GM19023 (cell line): ENCODE measurements around the gene KIAA0319L.

Experiments used
- ATAC-seq: cut with Tn5 transposase; IDR thresholded peaks from one replicate; pipeline ENCODE4 v1.9.1; 2021; ENCODE audit warnings: mild to moderate bottlenecking, moderate library complexity; ENCODE audit not compliant: unreplicated experiment

Gene KIAA0319L

DNA sequence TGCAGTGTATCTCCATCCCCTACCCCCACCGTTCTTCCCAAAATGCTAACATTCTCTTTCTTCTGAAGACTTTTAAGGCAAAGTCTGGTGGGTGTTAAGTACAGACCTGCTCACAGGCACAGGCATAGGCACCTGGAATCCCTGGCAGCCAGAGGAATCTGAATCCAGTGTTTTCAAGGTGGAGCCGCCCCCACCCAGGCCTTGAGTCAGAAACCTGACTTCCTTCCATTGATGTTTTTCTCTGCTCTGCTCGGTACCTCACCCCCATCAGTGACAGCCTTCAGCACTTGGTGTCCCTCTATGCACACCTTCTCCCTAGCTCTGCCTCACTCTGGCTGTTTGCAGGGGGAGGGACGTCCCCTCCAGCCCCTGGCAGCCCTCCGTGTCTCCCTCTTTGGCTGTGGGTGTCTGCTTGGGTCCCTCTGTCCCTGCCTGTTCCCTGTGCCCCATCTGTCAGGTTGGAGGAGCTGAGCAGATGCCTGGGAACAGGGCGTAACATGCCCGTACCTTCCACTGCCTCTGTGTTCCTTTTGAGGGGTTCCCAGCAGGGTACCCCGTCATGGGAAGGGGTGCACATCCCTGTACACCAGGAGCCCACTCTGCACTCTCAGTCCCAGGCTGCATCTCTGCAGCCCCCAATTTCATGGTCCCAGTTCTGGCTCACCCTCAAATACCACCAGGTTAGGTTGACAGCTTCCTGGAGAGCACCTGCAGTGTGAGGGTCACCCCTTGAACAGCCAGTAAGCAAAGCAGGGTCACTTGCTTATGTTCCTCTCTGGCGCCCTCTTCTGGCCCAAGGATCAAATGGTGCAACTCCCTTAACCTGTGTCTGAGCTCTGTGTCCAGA, 7.1 kb upstream of the KIAA0319L start:
- ATAC-seq, result no peak

DNA sequence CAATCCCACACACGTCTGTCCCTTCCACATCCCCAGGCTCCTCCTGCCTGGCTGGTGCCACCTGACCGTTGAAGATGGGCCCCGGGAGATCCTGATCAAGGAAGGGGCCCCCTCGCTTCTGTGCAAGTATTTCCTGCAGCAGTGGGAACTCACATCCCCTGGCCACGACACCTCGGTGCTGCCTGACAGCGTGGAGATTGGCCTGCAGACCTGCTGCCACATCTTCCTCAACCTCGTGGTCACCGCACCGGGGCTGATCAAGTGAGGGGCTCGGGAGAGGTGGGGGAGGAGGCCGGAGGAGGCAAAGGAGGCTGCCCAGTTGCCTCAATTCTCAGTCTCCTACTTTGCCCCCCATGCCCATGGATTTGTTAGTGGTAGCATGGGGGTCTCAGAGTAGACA, 6.0 kb upstream of the KIAA0319L start:
- ATAC-seq, result no peak

DNA sequence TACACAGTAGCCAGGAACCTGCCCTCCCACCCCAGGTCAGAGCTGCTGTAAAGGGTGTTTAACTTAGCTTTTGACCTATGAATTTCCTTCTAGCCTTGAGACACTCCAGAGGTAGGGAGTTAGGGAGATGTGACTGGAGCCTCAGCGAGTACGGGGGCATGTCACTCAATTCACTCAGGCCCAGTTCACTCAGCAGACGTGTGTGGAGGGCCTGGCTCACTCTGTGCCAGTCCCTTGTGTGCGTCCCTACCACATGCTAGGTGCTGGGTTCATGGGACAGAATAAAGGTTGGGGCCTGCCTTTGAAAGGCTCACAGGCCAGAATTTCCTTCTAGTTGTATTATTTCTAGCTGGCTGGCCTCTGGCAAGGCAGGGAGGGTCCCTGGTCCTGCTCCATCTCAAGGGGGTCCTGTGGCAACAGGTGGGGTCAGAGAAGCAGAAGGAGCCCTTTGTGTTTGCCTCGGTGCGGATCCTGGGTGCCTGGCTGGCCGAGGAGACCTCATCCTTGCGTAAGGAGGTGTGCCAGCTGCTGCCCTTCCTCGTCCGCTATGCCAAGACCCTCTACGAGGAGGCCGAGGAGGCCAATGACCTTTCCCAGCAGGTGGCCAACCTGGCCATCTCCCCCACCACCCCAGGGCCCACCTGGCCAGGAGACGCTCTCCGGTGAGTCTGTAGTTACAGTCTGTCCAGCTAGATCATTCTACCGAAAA, 4.9 kb upstream of the KIAA0319L start:
- no peak for ATAC-seq

DNA sequence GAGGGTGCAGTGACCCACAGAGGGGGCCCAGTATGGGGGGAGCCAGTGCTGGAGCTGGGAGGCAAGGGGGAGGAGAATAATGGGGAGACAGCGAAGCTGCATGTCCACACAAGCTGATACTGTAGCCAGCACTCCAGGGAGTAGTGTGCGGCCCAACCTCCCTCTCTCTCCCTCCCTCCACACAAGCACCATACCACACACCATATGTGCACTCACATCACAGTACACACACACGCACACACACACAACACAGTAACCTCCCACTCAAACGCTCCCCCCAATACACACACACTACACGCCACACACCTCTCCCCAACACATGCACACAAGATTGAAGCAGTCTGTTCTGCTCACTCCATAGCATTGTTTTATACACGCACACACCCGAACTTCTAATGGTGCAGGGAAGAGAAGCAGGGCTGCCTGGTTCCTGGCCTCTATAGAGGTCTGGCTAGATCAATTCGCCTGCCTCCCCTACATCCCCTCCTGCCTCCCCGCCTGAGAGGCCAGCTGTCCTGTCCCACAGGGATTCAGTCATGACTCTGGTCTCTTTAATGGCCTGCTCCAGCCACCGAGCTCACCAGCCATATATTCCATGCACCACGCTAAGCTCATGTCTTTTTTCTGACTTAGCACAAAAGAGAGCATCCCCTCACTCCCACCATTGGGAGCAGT, 4.2 kb upstream of the KIAA0319L start:
- no peak for ATAC-seq

DNA sequence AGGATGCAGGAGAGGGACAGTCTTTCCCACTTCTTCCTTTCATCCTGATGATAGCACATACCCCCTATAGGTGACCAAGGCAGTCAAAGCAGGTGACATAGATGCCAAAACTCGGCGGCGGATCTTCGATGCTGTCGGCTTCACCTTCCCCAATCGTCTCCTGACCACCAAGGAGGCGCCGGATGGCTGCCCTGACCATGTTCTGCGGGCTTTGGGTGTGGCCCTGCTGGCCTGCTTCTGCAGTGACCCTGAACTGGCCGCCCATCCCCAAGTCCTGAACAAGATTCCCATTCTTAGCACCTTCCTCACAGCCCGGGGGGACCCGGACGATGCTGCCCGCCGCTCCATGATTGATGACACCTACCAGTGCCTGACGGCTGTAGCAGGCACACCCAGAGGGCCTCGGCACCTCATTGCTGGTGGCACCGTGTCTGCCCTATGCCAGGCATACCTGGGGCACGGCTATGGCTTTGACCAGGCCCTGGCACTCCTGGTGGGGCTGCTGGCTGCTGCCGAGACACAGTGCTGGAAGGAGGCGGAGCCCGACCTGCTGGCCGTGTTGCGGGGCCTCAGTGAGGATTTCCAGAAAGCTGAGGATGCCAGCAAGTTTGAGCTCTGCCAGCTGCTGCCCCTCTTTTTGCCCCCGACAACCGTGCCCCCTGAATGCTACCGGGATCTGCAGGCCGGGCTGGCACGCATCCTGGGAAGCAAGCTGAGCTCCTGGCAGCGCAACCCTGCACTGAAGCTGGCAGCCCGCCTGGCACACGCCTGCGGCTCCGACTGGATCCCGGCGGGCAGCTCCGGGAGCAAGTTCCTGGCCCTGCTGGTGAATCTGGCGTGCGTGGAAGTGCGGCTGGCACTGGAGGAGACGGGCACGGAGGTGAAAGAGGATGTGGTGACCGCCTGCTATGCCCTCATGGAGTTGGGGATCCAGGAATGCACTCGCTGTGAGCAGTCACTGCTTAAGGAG, 3.3 kb upstream of the KIAA0319L start:
- no peak for ATAC-seq

DNA sequence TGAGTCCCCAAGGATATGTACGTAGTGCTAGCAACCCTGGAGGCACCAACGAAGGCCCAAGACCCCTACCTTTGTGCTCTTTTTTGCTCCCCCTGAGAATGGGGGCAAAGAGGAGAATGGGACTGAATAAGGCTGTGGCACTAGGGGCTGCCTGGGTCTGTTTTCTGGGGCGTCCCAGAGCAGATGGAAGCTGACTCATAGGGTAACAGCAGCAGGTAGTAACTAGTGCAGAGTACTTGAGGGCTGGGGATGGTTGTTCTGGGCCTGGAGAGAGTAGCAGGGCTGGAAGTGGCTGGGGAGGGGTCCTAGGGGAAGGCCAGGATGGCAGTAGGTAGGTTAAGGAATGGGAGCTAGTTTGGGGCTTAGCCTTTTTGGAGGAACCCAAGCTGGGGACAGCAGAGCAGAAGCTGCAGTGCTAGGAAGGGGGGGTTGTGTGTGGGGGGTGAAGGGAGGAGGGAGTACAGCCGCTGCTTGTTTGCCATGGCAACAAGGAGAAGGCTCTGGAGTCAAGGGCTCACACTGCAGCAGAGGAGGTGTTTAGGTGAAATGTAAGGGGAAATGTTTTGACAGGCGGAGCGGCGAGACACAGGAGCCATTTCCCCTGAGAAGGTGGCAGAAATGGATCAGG, 2.2 kb upstream of the KIAA0319L start:
- ATAC-seq, result no peak

DNA sequence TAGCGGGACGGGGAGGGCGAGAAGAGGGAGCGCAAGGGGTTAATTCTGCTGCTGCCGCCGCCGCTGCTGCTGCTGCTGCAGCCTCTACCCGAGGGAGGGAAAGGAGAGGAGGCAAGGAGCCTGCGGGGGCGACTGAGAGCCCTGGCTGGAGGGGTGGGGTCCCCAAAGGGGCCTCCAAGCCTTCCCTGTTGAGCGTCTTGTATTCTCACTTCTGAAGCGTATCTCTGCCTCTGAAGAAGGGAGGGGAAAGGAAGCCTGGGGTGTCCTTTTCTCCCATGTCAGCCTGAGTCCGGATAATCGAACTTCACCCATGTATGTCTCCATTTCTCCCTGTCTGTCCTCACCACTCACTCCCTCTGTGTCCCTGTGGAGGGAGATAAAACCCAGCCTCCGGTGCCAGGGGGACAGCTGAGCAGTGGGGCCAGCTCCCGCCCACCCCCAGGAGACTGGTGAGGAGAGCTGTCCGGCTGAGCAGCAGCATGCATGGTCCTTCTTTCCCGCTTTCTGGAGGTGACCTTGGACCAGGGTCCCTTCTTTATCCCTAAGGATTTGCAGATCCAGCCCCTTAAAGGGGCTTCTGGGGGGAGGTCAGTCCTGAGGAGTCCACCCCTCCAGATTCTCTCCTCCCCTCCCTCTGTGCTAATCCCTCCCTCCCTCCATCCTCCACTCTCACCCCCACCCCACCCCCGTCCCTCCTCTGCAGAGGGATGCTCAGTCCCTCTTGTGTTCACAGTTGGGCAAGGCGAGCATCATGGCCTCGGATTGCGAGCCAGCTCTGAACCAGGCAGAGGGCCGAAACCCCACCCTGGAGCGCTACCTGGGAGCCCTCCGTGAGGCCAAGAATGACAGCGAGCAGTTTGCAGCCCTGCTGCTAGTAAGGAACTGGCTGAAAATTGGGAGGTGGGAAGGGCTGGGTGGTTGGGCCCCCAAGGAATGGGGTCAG, 1.4 kb upstream of the KIAA0319L start:
- no peak for ATAC-seq

DNA sequence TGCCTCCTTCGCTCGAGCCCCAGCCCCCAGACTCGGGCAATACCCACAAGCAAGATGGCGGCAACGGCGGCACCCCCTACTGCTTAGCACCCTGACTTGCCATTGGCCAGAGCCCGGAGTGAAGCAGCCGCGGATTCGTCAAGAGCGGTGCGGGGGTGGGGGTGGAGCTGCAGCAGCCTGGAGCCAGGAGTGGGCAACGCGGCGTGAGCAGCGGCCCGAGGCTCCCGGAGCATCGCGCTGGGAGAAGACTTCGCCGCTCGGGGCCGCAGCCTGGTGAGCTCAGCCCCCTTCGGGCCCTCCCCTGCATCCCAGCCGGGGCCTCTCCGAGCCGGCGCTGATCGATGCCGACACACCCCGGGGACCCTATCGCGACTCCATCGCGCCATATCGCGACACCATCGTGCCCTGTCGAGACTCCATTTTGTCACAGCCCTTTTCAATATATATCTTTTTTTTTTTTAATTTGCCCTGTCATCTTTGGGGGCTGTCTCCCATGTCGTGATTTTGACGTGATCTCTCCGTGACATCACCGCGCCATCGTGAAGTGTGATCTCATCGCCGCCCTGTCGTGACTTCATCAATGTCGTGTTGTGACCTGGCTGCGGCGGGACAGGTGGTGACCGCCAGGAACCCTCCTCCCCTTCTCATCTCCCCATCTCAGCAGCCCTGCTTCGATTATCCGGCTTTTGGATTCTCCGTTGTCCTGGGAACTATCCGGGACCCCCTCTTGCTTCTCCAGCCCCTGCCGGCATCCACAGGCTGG, 589 bp upstream of the KIAA0319L start, which contains the start of gene NCDN:
NCDN (plus strand) TSS at position 189 of the 763 bp plus-strand sequence; CDS start at position 581, 392 bp downstream.
- peak; percentile 86 for ATAC-seq

DNA sequence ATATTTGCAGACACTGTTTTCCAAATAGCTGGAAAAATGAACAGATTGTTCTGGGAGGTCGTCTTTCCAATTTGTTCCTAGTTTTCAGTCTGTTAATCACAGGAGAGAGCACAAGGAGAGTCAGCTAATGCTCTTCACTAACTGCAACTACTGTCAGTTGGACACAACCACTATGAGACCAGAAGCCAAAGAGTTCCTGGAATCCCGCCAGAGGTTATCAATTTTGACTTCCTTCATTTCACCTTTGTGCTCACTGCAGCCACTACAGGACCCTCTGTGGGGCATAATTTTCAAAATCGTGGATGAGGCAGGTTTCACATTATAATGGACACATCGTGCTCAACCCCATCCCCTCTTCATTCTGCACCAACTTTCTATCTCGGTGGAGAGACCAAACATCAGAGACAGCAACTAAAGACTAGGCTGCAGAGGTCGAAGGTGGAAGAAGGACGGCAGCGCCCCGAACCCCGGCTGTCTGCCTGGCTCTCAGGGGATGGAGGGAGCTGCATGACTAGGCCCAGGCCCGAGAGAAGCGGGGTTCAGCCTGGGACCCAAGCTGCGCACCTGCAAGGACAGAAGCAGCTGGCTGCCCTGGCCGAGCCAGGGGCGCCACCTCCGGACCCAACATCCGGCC, 602 bp downstream of the KIAA0319L start:
- ATAC-seq, result no peak

DNA sequence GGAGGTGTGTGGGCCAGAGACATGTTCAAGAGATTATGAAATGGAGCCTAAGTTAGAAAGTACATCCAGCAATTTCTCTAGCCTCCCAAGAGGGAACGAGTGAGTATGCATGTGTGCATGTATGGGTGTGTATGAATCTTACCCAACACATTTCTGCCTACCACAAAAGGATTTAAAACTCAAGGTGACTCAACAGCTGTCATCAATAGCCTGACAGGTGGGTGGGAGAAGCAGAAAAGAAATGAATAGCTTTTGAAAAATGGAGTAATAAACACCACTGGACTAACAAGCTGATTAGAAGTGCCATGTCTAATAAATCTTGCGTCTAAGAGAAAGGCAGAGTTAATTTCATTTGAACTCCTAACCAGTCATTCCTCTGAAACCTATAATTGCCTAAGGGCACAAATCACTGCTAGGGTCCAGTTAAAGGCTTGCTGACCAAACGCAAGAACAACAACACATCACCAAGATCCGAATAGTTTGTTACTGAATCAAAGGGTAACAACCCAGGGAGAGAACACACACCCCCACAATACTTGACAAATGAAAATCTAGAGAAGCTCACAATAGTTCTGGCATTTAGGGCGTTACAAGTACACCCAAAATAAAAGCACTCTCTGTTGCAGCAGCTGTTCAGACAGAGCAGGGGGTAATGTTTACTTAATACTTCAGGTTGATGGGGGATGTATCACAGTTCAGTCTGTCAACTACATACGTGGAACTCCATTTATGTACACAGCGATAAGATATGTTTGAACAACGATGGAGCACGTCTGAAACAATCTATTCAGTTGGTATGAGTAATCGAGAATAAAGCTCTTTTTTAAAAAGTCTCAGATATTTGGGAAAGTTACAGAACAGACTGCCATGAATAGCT, 1.4 kb downstream of the KIAA0319L start:
- ATAC-seq, result no peak

DNA sequence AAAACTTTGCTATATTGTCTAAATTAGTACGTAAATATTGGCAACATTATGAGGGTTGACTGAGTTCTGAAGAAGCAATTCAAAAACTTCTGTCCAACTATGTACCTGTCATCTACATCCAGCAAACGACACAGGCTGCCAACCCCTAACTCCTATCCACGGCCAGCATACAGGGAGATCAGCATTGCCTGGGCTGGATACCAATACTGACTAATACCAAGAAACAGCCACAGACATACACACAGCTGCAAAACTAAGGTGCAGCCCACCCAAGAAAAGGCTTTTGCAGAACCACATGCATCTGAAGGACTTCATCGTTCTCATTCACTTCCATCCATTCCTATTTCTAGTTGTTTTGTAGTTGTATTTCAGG, 2.0 kb downstream of the KIAA0319L start:
- ATAC-seq, result no peak

DNA sequence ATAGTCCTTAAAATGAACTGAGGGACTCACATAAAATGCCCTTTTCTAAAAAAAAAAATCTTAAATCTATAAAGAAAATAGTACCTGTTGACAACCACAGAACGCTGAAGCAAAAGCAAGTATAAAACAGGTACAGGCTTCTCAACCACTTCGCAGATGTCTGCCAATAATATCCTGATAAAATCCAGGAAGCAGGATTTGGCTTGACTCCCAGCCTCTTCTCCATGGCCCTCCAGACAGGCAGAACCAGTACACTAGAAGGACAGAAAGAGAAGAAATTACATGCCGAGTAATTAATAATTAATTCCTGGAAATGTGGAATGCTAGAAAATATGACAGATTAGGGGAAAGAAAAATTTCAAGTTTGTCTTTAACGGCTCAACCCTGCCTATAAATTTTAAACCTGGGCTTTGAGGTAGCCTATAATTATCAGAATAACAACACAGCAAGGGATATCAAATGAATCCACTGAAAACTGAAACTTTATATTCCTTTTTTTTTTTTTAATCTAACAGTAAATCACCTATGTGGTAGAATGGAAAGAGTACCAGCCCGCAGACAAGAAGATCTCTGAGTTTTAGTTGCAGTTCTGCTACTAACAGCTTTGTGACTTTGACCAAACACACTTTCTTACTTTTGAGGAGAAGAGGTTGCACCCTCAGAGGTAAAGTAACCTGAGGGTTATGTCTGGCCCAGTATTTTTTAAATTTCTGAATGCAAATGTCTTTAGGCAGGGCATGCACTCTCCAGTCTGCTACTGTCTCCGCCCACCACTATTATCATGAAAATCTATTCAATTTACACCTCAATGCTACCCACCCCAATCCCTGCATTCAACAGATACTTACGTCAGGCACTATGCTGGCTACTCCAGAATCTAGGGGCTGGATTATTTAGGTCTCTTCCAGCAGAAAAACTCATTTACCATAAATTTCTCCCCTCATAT, 2.7 kb downstream of the KIAA0319L start:
- ATAC-seq, result no peak

DNA sequence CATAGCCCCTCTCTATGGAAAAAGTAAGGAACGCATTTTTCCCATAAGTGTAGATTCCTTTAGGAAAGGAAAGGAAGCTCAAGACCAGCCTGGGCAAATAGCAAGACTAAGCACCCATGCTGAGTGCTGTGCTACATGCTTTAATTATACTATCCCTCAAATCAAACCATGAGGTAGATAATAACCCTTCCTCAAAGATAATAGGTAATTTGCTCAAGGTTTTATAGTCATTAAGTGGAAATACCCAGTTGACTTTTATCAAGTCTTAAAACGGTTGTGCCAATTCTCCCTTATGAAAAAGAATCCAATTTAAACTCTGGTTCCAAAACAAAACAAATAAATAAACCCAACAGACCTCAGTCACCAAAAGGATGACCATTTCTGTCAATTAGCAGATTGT, 3.4 kb downstream of the KIAA0319L start:
- ATAC-seq, result no peak

DNA sequence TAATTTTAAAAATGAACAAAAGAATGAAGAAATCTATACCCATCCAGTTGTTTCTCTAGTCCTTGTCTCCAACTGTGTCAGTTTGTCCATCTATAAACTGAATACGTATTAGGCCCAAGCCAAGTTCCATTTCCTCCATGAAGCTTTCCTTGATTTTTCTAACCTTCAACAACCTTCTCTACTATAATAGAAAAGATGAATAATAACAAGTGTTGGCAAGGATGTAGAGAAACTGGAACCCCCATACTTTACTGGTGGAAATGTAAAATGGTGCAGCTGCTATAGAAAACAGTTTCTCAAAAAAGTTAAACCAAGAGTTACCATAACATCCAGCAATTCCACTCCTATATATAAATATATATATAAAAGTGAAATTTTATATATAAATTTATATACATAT, 10.6 kb downstream of the KIAA0319L start:
- ATAC-seq, result no peak

DNA sequence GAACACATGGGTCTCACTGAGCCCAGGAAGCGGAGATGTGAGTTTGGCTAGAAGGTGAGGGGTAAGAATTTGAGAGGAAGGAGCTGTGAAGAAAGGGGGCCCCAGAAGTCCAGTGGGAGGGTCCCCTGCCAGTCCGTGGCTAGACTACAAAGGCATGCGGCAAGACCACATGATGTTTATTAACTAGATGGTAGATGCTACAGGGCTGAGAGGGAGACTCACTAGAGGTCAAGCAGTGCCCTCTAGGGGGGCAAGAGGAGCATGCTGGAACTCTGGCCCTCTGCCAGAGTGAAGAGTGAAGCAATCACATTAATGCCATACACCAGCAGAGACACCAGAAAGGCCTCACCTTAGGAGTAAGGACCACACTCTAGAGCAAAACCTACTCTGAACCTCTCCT, 12.2 kb downstream of the KIAA0319L start:
- no peak for ATAC-seq

DNA sequence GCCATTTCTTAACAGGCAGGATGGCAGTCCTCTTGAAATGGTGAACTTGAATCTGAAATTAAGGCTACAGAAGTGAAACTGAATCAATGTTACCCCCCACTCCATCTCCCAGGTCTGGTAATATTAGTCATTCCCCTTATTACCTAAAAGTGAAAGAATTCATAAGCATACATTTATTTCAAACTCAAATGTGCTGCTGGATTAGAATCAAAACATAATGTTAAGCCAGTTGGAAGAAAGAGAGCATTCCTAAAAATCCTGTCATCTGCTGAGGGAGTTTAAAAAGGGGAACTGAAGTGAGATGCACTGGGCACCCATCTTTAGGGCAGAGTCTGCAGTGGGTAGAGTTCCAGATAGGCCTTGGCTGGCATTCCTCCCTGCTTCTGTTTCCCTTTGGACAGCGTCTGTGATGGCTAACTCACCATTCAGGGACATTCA, 17.4 kb downstream of the KIAA0319L start:
- no peak for ATAC-seq
